ENCODE results near the gene DUSP15. TPM values are rescaled to one million over a fixed set of nuclear protein-coding genes. Genes with fewer than 3 reads are reported as not detected.
A peak's percentile ranks its signal among the peaks of the same experiment; 100 is the strongest.

The DUSP15 gene
- polyA plus RNA-seq, 2 of the 4 experiments (the other 2 are of a cell fraction), result 0.53 to 1.3 TPM

DNA sequence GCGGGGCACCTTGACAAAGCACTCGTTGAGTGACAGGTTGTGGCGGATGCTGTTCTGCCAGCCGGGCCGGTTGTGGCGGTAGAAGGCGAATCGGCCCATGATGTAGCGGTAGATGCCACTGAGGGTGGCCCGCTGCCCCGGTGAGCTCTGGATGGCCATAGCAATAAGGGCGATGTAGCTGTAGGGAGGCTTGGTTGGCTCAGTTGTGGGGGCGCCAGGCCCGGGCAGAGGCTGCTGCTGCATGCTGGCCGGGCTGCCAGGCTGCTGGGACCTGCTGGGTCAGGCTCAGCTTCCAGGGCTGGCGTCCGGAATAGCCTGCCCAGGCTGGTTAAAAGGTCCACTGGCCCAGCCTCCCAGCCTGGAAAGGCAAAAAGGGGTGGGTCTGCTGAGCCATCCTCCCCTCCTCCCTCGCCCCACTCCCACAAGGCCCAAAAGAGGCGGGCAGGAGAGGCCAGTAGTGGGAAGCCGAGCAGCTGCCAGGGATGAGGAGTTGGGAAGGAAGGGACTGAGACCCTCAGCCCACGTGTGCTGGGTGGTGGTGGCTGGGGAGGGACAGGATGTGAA, 24.9 kb downstream of the DUSP15 start, which contains the start of gene FOXS1:
TSS of gene FOXS1 (minus strand) at position 305 of the 564 bp plus-strand sequence. CDS start at position 243, 62 bp downstream.
- peak within 1 kb of the TSS; percentile 71 for H3K4me2 ChIP-seq
- FAIRE-seq, result no peak

DNA sequence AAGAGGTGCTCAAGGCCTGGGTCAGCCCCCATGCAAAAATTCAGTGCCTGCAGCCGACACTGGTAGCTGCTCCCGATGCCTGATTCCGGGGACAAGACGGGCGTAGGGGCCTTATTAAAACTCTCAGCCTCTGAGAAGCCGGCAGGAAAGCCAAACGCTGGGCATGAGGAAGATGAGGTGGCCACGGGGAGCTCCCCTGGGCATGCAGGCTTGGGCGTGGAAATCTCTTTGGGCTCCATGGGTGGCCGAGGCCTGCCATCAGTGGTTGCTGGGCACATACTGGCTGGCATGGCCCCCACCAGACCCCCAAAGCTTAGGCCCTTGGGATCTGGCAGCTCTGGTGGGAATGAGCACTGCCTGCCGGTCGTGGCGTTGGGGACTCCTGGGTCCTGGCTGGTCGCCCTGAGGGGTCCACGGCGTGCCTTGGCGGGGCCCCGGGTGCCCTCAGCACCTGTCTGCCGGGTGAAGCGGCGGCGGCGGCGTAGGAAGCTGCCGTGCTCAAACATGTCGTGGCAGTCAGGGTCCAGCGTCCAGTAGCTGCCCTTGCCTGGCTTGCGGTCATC, 25.5 kb downstream of the DUSP15 start:
- no peak for ATAC-seq
- WGBS (ENCODE audit: missing lambda C conversion rate), result 86% methylated on average over 27 of the region's 28 CpGs
- Histone ChIP-seq H3K4me3 (no peak overlapping the region), H3K27ac (peak overlapping the region; percentile 85 to 86), H3K4me2 (peak overlapping the region; percentile 71), H3K9me3 (no peaks in the 10 kb centered on the region), H3K4me1 (peaks cover 62% of the 10 kb centered on the region)
- TF ChIP-seq EP300 (IDR thresholded peaks at IDR 0.05) (no peak), JUNB (IDR thresholded peaks at IDR 0.05) (no peak), RAD21 (conservative IDR thresholded peaks at IDR 0.05 in 1 of 2, IDR thresholded peaks at IDR 0.05 in 1 of 2) (no peak), SREBF2 (IDR thresholded peaks at IDR 0.05) (no peak), ZSCAN20 (CRISPR knock-in tag; IDR thresholded peaks at IDR 0.05) (no peak), RNF2 (IDR thresholded peaks at IDR 0.05; ENCODE audit: borderline replicate concordance, low read depth) (no peak), HOXB13 (CRISPR knock-in tag; IDR thresholded peaks at IDR 0.05; ENCODE audit: low read depth) (no peak), CHD2 (IDR thresholded peaks at IDR 0.05; ENCODE audit: low read length, partially characterized antibody) (no peak), CHD4 (IDR thresholded peaks at IDR 0.05; ENCODE audit: borderline replicate concordance) (no peak), RCOR1 (IDR thresholded peaks at IDR 0.05; ENCODE audit: low read depth, low read length) (no peak), ZC3H11A (IDR thresholded peaks at IDR 0.05) (no peak), KDM1A (IDR thresholded peaks at IDR 0.05; ENCODE audit: low read depth) (no peak), CBX8 (IDR thresholded peaks at IDR 0.05) (no peak), GATA3 (IDR thresholded peaks at IDR 0.05; ENCODE audit: borderline replicate concordance) (no peak), NR3C1 (IDR thresholded peaks at IDR 0.05) (no peak), FOSL2 (IDR thresholded peaks at IDR 0.05) (no peak), FOSL2 (CRISPR knock-in tag; IDR thresholded peaks at IDR 0.05) (no peak)
- TF ChIP-seq, protein P1, sequence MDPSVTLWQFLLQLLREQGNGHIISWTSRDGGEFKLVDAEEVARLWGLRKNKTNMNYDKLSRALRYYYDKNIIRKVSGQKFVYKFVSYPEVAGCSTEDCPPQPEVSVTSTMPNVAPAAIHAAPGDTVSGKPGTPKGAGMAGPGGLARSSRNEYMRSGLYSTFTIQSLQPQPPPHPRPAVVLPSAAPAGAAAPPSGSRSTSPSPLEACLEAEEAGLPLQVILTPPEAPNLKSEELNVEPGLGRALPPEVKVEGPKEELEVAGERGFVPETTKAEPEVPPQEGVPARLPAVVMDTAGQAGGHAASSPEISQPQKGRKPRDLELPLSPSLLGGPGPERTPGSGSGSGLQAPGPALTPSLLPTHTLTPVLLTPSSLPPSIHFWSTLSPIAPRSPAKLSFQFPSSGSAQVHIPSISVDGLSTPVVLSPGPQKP (IDR thresholded peaks at IDR 0.05; ENCODE audit: low read depth, low read length), result no peak
- TF ChIP-seq, protein P2, sequence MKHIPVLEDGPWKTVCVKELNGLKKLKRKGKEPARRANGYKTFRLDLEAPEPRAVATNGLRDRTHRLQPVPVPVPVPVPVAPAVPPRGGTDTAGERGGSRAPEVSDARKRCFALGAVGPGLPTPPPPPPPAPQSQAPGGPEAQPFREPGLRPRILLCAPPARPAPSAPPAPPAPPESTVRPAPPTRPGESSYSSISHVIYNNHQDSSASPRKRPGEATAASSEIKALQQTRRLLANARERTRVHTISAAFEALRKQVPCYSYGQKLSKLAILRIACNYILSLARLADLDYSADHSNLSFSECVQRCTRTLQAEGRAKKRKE (CRISPR knock-in tag; IDR thresholded peaks at IDR 0.05; ENCODE audit: low read depth), result no peak
- TF ChIP-seq, protein P3, sequence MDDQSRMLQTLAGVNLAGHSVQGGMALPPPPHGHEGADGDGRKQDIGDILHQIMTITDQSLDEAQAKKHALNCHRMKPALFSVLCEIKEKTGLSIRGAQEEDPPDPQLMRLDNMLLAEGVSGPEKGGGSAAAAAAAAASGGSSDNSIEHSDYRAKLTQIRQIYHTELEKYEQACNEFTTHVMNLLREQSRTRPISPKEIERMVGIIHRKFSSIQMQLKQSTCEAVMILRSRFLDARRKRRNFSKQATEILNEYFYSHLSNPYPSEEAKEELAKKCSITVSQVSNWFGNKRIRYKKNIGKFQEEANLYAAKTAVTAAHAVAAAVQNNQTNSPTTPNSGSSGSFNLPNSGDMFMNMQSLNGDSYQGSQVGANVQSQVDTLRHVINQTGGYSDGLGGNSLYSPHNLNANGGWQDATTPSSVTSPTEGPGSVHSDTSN (IDR thresholded peaks at IDR 0.05), result no peak
- no peak for FAIRE-seq
- CTCF ChIA-PET, result interaction anchor here (0.5 to 14.7 kb wide), 12 partner anchors 8 to 808 kb away, joined by 3 to 145 read pairs (median 4); partner anchors contain the start of gene PDRG1
- DNase-seq (ENCODE audit: low read depth in 1 of 2, low spot score in 1 of 2), result no peak
- POLR2A ChIA-PET, result interaction anchor here (0.9 kb wide), 1 partner anchor 106 kb away, joined by 3 read pairs; the partner anchor contains the start of gene TPX2

More for the DNA sequence above, 24.9 kb downstream of the DUSP15 start, which contains the start of gene FOXS1:
- CTCF ChIA-PET, result interaction anchor here (0.9 to 14.7 kb wide), 13 partner anchors 8 to 229 kb away, joined by 3 to 145 read pairs (median 3); partner anchors contain the start of gene PDRG1
- peak within 1 kb of the TSS; percentile 85 to 86 for H3K27ac ChIP-seq
- POLR2A ChIA-PET, result interaction anchor here (0.9 kb wide), 1 partner anchor 106 kb away, joined by 3 read pairs; the partner anchor contains the start of gene TPX2
- no peak within 1 kb of the TSS for H3K4me3 ChIP-seq
- TF ChIP-seq HEYL (CRISPR knock-in tag; IDR thresholded peaks at IDR 0.05), result no peak
- TF ChIP-seq, protein P3 (IDR thresholded peaks at IDR 0.05), result no peak
- no peak for TF ChIP-seq HOXB13 (CRISPR knock-in tag; IDR thresholded peaks at IDR 0.05; ENCODE audit: low read depth)
- TF ChIP-seq RCOR1 (IDR thresholded peaks at IDR 0.05; ENCODE audit: low read depth, low read length), result no peak
- no peak for TF ChIP-seq RARB (CRISPR knock-in tag; IDR thresholded peaks at IDR 0.05)
- H3K9me3 ChIP-seq, result no peaks in the 10 kb centered on the region
- H3K4me1 ChIP-seq, result peaks cover 57% of the 10 kb centered on the region
- DNase-seq (ENCODE audit: low read depth in 1 of 2, low spot score in 1 of 2) (no peak), ATAC-seq (peak in 1 of 2 experiments; percentile 15; a peak in 3 of 6 replicates)
- WGBS (ENCODE audit: missing lambda C conversion rate), result 82% methylated on average over 21 of the region's 21 CpGs
